Hindlimb muscle (tissue), 1 donor: Measurements from ENCODE around the gene KIF26B. TPM values are rescaled to one million over a fixed set of nuclear protein-coding genes. Genes with fewer than 3 reads are reported as not detected.

Source experiments
- DNase-seq: peaks from one replicate; pipeline ENCODE4 v3.0.0-alpha.2; 2013
- polyA plus RNA-seq: library from polyadenylated mRNA; unstranded; fragments of 120-200 nt; gene quantifications from one replicate; pipeline ENCODE4 v1.2.1, GENCODE V29; 2013; ENCODE audit not compliant: insufficient read length

KIF26B gene
- polyA plus RNA-seq, 1 donor: 0.99 TPM

DNA sequence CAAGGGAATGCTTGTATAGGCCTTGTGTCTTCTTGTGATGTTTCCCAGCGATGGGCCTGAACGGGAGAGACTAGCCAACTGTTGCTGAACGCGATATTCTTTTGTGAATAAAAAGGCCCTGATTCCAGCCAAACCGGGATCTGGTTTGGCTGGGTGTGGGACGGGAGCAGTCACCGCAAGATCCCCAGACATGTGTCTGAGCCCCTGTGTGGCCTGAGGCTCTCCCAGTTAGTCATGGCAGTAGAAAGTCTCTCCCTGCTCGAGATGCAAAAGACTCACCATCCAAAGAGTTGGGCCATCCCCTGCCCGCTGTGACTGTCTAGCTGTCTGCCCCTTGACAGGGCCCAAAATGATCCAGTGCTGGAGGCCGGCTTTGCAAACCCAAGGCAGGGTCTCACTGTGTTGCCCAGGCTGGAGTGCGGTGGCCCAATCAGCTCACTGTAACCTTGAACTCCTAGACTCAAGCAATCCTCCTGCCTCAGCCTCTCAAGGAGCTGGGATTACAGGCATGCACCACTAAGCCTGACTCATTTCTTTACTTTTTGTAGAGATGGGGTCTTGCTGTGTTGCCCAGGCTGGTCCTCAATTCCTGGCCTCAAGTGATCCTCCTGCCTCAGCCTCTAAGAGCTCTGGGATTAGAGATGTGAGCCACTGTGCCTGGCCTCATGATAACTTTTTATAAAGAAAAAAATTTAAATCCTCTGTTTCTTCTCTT is 56.4 kb downstream of the KIF26B start:
- no peak for DNase-seq

DNA sequence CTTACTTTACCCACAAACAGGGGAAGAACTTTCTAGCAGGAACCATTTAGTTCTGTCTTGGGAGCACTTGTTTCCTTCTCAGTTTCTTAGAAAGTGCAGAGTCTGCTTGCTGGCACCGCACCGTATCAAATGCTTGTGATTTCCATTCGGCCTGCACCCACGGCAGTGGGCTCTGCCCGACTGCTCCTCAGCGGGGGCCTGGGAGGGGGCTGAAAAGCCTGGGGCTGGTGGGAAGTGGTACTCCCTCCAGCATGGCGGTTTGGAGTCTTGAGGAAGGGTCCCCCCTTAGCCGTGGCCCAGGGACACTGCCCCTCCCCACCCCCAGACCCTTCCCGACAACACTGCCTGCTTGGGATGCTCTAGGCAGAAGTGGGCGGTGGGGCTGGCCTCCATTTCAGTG is 57.0 kb downstream of the KIF26B start:
- DNase-seq: no peak

DNA sequence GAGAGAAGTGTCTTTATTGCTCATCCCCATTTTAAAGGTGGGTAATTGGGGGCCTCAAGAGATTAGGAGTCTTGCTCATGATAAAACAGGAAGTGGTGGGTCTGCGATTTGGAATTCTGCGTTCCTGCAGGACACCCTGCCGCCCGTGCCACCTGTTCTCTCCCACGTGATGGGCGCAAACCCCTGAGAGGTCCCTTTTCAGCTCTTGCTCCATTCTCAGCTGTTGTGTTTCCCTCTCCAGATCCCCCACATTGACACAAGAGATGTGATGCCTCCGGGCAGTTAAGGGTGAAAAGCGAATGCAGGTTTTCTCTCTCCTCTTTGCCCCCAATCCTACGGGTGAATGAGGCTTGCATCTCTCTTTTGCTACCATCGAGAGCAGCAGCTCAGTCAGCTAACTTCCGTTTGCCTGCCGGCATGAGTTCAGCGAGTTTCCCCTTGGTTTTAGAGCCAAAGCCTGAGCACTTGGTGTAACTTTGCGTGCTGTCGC is 57.5 kb downstream of the KIF26B start:
- DNase-seq: no peak

- DNase-seq: no peak
These were observed 58.5 kb downstream of the KIF26B start for GRCh38 chr1:245213066-245213831.

DNA sequence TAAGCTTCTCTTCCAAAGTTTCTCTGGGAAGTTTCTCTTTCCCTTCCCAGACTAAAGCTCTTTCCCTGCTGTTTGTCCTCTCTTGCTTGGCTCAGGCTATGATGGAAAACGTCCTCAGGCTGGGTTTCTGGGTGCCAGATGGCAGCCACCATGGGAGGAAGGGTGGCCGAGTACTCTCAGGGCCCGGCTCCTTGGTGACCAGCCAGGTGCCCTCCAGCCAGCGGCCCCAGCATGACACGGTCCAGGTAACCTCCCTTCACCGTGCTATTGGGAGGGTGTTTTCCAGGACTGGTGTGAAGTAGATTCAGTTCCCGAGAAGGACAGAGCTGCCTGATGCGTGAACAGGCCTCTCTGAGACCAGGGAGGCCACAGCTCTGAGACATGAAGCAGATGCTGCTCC is 60.3 kb downstream of the KIF26B start:
- DNase-seq: no peak

DNA sequence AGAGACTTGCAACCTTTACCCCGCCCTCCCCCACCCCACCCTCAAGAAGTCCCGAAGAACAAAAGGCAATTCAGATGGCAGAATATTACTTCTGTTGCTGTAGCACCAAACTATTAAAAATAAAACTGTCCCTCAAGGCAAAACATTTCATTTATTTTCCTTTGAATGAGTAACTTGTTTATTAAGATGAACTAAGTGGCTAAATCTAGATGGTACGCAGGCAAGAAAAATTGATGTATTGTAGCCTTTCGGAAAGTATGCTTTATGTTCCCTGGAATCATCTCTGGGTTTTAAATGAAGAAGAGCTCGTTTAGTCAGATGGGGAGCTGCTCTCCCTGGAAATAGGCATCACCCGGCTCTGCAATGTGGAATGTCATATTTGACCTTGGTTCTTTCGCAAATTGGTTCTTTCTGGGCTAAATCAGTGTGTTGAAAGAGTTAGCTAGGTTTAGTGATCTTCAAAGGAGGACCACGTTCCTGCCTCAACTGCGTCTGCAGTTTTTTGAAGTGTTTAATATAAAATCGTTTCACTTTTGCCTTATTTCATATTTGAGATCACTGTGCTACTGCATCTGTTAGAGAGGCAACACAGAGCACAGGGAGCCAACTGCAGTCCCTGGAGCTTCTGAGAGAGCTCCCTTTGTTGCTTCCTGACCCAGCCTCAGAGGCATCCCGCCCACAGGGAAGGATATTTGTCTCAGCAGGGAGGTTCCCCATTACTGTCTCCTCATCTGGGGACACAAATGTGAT is 61.8 kb downstream of the KIF26B start:
- no peak for DNase-seq

DNA sequence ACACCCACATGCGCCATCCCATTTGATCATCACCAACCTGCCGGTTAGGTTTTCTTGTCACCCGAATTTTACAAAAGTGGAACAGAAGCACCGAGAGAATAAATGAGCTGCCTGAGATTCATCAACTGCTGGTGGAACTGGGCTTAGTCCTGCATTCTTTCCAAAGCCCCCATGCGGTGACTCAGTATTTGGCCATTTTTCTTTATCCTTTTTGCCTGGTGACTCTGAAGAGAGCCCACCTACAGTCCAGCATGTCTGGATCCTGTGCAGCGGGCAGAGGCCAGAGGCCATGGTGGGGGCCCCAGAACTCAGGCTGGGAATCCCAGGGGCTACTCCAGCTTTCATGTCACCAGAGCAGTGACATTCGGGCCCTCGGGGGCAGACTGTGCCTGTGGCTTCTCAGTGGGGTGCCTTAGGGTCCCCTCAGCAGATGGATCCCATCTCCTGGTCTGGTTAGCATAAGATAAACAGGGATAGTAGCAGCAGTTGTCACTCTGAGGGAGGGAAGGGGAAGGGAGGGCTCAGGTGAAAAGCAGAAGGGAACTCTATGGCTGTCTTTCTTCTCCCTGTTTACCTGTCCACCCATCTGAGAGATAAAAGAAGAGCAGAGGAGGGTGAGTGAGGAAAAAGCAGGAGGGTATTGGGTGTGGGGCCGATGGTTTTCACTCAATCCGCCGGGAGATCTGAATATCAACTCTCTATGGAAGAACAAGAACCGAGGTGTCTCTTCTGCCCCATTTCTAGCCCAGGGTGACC is 63.2 kb downstream of the KIF26B start:
- no peak for DNase-seq

DNA sequence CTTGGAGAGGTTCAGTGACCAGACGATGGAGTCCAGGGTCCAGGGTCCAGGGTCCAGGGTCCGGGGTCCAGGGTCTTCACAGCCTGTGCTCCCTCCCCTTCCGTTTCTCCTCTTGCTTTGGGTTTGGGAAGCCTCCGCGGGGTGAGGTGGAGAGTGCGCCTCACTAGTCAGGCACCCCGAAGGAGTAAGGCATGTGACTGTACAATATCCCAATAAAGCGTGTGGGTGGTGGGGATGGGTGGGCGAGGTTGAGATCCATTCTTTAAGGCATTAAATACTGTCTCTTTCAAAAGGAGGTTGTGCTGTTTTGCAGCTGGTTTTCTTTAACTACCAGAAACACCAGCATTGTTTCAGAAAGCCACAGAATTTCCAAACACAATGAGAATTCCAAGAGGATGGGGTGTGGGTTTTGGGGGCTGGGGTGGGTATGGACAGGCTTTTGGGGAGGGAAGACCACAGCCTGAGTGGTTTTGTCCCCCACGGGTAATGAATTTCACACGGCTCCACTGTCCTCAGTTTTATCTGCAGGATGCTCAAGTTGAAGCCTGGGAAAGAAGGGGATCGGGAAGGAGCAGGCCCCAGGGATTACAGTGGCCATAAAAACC is 65.7 kb downstream of the KIF26B start:
- DNase-seq: no peak

- DNase-seq: no peak
These were observed 67.0 kb downstream of the KIF26B start for GRCh38 chr1:245221805-245222204.

DNA sequence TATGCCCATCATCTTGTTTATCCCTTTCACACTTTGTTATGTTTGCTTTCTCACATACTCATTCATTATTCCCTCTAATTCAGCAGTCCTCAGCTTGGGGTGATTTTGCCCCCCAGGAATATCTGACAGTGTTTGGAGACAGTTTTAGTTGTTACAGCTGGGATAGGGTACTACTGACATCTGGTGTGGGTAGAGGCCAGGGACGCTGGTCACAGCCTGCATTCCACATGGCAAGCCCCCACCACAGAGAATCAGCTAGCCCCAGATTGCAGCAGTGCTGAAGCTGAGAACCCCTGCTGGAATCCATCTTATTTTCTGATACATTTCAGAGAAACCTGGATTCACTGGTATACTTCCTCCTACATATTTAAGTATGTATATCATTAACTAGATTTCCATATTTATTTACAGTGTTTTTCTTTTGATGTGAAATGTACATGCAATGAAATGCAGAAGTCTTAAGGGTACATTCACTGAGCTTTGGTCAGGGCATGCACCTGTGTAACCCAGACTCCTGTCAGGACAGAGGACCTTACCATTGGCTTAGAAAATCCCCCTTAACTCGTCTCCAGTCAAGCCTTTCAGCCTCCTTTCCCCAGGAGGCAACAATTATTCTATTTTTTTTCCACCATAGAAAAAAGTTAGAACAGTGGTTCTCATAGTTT is 68.3 kb downstream of the KIF26B start:
- no peak for DNase-seq

DNA sequence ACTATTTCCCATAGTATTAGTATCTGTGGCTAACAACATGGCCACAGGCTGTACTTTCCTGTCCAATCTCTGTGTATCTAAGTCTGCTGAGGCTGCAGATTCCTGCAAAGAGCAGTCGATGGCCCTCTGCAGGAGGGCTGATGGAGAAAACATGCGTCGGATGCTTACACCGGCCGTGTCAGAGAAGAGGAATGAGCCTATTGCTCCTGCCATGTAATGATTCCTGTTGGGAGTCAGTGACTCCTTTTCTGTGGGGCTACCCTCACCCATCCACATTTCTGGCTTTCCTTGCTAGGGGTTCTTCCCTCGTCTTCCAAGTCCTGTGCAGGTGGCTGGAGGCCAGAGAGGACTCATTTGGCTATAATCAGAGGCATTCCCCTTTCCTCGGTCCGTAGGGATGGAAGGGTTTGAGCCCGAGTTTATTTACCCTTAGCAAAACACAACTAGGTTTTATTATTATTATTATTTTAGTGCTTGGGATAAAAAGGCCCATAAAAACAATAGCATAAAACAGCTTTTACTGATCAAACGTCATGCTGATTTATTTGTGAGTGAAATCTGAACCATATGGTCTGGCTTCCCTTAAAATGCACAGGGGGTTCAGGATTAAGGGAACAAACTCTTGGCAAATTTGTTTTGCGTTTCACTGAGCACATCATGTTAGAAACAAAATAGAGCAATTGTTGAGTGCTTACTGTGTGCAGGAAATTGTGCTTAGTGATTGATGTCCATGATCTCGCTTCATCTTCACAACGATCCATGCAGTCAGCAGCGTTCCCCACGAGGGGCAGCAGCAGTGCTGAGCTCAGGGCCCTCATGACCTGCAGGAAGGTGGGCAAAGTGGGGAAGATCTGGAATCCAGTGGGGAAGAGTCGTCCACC is 70.8 kb downstream of the KIF26B start:
- no peak for DNase-seq

- DNase-seq: no peak
These were observed 71.4 kb downstream of the KIF26B start for GRCh38 chr1:245226203-245226499.

DNA sequence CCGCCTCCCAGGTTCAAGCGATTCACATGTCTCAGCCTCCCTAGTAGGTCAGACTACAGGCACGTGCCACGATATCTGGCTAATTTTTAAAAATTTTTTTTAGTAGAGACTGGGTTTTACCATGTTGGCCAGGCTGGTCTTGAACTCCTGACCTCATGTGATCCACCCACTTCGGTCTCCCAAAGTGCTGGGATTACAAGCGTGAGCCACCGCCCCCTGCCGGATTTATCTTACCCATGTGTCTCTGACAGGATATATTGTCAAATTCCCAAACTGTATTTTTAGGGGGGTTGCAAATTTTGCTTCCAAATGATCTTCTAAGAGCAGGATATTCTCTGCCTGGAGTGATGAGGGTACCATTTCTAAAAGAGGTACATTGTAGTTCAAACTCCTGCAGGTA is 74.3 kb downstream of the KIF26B start:
- DNase-seq: no peak

GRCh38 chr1:245232931-245233330 is 78.1 kb downstream of the KIF26B start:
- DNase-seq: no peak

DNA sequence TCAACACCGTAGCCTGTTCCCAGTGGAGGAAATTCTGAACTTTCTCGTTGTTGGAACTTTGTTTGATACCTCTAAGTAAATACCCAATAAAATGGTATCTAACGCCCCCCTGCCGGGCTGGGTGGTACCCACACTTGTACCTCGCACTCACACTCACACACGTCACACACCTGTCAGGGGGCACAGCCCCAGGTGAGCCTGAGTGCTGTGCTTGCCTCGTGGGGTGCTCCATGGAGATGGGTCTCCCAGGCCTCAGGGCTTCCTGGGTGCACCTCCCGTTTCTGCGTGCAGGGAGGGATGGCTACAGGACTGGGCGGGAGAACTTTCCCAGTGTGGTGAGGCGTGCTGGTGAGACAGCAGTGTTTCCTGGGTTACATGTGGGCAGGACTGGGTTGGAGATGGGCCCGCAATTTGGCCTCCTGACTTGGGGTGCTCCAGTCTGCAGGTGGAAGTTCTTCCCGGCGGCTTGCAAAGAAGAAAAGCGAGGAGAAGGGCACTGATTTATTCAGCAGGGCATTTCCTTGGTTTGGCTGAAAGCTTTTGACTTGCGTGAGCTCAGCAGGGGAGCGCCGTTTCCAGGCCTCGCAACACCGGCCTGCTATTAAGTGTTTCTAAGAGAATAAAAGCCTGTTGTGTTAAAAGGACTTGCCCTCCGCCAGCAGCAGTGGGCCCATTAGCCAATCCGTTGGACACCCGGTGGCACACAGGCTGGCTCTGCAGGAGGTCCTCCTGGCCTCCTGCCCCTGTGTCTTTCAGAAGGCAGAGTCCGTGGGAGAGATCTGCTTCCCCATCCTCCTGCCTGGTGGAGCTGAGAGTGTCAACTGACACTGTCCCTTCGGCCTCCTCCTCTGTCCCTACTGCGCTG is 79.7 kb downstream of the KIF26B start:
- no peak for DNase-seq

- DNase-seq: no peak
These were observed 80.4 kb downstream of the KIF26B start for GRCh38 chr1:245235156-245235555.

DNA sequence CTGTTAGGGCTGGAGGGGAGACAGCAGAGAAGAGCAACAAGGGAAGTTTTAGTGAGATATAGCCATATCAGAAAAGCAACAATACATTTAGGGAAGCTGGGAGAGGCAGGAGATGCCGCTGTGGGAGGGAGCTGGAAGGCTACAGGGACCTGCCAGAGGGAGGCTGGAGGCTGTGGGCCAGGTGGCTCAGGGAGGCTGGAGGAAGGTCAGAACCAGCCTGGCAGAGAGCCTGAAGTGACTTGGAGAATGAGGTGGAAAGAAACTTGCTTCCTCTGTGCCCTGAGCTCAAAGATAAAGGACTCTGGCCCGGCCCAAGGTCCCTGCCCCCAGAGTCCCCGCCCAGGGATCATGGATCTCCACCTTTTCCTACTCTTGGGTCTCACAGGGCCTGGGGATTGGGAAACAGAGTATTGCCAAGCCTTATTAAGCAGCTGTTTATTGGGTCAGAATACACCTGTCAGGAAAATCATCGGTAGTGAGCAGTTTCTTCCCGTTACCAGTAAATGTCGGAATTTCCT is 85.9 kb downstream of the KIF26B start:
- no peak for DNase-seq

DNA sequence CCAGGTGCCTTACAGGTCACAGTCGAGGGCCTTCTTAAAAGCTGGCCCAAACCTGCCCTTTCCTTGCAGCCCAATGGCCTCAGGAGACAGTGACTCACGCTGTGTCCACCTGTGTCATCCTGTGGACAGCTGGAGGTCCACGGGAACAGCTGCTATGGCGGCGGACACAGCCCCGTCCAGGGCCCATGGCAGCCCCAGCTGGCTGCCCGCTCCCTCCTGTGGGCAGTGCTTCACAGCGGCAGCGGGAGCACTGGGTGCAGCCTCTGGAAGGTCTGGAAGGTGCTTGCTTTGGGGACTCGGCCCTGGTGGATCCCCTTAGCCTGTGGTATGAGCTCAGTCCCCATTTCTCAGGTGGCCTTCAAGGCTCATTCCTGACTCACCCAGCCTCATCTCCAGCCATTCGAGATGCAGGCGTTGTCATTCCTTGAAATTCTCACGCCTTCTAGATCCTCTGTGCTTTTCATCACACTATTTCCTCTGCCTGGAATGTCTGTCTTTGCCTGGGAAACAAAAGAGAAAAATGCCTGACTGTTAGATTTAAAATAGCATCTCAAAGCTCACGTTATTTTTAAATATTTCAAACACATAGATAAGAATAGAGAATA is 86.8 kb downstream of the KIF26B start:
- no peak for DNase-seq

- no peak for DNase-seq
These were observed 88.2 kb downstream of the KIF26B start for GRCh38 chr1:245242989-245243388.
